Lung (tissue), 12 donors: ENCODE measurements around the gene IFNA1. TPM values are rescaled to one million over a fixed set of nuclear protein-coding genes. Genes with fewer than 3 reads are reported as not detected.

Experiments
- ATAC-seq: fragments of 200-7000 bp; cut with Tn5 transposase; one replicate; pipeline ENCODE4 v1.9.1; 2020; ENCODE audit warnings: moderate number of reproducible peaks; ENCODE audit not compliant: insufficient read depth, low FRiP score
- DNase-seq, 3 donors: peaks; one replicate each; pipeline ENCODE4 v3.0.0-alpha.2; 2013 to 2017
- H3K27ac ChIP-seq, 2 donors: one replicate each; pipeline ENCODE4 v1.5.1; 2013; ENCODE audit warnings: mild to moderate bottlenecking in 2 of 2, moderate library complexity in 2 of 2, control low read depth in 1 of 2, inconsistent platforms in 1 of 2, low read depth in 1 of 2, low read length in 1 of 2
- H3K27me3 ChIP-seq, 3 donors: one replicate each; pipeline ENCODE4 v1.5.1; 2013; ENCODE audit warnings: low read length in 2 of 3; ENCODE audit not compliant: control insufficient read depth in 3 of 3, insufficient read depth in 3 of 3
- H3K36me3 ChIP-seq, 4 donors: one replicate each; pipeline ENCODE4 v1.5.1; 2013; ENCODE audit warnings: low read length in 4 of 4, mild to moderate bottlenecking in 1 of 4, moderate library complexity in 1 of 4; ENCODE audit not compliant: control insufficient read depth in 4 of 4, insufficient read depth in 4 of 4
- H3K4me1 ChIP-seq, 5 donors: one replicate each; pipeline ENCODE4 v1.5.1; 2013; ENCODE audit warnings: low read length in 5 of 5, mild to moderate bottlenecking in 2 of 5, moderate library complexity in 1 of 5; ENCODE audit not compliant: control insufficient read depth in 5 of 5, insufficient read depth in 5 of 5
- H3K4me3 ChIP-seq: one replicate; pipeline ENCODE4 v1.5.1; 2013; ENCODE audit warnings: mild to moderate bottlenecking, control low read depth, moderate library complexity
- H3K9ac ChIP-seq, 2 donors: one replicate each; pipeline ENCODE4 v1.5.1; 2013; ENCODE audit warnings: low read length in 2 of 2, control low read depth in 1 of 2; ENCODE audit not compliant: insufficient read depth in 1 of 2
- H3K9me3 ChIP-seq, 4 donors: one replicate each; pipeline ENCODE4 v1.5.1; 2013; ENCODE audit warnings: low read length in 3 of 4, mild to moderate bottlenecking in 1 of 4, moderate library complexity in 1 of 4; ENCODE audit not compliant: control insufficient read depth in 4 of 4, insufficient read depth in 3 of 4
- WGBS, 2 donors: extraction: QIAGEN DNeasy Blood & Tissue Kit; methylation state at CpG; one replicate each; pipeline ENCODE4 v1.1.7; 2013; 5-methylcytosine and 5-hydroxymethylcytosine counted together
- polyA plus RNA-seq, 2 donors: library from polyadenylated mRNA; stranded (reverse); fragments of 200-250 nt; gene quantifications; one replicate each; pipeline ENCODE4 v1.2.1, GENCODE V29; 2013
- total RNA-seq, 2 donors: library from RNA; depleted of rRNA in 1 of 2; stranded (reverse); fragments of >200 nt in 1 of 2; gene quantifications; one replicate each; pipeline ENCODE4 v1.2.1, GENCODE V29; 2014 to 2021
- TF ChIP-seq, protein P1 (sequence below): IDR thresholded peaks from 2 replicates; pipeline ENCODE4 v1.5.1; 2012; ENCODE audit warnings: mild to moderate bottlenecking; ENCODE audit errors: control extremely low read depth, extremely low read depth
- donor health status: control.
- donor health status: control.
- donor health status: Bipolar disorder and iron deficiency.
- donor health status: healthy.
- donor health status: DM: yes; HTN: yes; CAD: no.

IFNA1 gene
- total and polyA plus RNA-seq, 4 donors = 0.22 TPM; not detected in 3

- H3K36me3 ChIP-seq = no peaks in the 10 kb centered on the region
- no peak overlapping the region for H3K27ac ChIP-seq
- H3K27me3 ChIP-seq = no peaks in the 10 kb centered on the region
- ATAC-seq (no peak), DNase-seq (no peak)
- no peak overlapping the region for H3K9ac ChIP-seq
- H3K9me3 ChIP-seq = no peaks in the 10 kb centered on the region
- TF ChIP-seq, protein P1, sequence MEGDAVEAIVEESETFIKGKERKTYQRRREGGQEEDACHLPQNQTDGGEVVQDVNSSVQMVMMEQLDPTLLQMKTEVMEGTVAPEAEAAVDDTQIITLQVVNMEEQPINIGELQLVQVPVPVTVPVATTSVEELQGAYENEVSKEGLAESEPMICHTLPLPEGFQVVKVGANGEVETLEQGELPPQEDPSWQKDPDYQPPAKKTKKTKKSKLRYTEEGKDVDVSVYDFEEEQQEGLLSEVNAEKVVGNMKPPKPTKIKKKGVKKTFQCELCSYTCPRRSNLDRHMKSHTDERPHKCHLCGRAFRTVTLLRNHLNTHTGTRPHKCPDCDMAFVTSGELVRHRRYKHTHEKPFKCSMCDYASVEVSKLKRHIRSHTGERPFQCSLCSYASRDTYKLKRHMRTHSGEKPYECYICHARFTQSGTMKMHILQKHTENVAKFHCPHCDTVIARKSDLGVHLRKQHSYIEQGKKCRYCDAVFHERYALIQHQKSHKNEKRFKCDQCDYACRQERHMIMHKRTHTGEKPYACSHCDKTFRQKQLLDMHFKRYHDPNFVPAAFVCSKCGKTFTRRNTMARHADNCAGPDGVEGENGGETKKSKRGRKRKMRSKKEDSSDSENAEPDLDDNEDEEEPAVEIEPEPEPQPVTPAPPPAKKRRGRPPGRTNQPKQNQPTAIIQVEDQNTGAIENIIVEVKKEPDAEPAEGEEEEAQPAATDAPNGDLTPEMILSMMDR = no peak
- no peaks in the 10 kb centered on the region for H3K4me1 ChIP-seq
- 78 to 87% methylated on average over 1 of the region's 1 CpG for WGBS, 2 donors
- no peak overlapping the region for H3K4me3 ChIP-seq
Measured at GRCh38 chr9:21461377-21461776, 21.1 kb downstream of the IFNA1 start.

GRCh38 chr9:21465138-21465537 lies 24.9 kb downstream of the IFNA1 start:
- no peak for ATAC-seq
- H3K4me1 ChIP-seq = no peaks in the 10 kb centered on the region
- H3K27ac ChIP-seq = no peak overlapping the region
- no peak overlapping the region for H3K4me3 ChIP-seq
- WGBS, 2 donors = 90 to 92% methylated on average over 5 of the region's 5 CpGs
- H3K9me3 ChIP-seq = no peaks in the 10 kb centered on the region
- no peaks in the 10 kb centered on the region for H3K27me3 ChIP-seq
- no peak overlapping the region for H3K9ac ChIP-seq
- TF ChIP-seq, protein P1 = no peak
- no peaks in the 10 kb centered on the region for H3K36me3 ChIP-seq
- DNase-seq = no peak

DNA sequence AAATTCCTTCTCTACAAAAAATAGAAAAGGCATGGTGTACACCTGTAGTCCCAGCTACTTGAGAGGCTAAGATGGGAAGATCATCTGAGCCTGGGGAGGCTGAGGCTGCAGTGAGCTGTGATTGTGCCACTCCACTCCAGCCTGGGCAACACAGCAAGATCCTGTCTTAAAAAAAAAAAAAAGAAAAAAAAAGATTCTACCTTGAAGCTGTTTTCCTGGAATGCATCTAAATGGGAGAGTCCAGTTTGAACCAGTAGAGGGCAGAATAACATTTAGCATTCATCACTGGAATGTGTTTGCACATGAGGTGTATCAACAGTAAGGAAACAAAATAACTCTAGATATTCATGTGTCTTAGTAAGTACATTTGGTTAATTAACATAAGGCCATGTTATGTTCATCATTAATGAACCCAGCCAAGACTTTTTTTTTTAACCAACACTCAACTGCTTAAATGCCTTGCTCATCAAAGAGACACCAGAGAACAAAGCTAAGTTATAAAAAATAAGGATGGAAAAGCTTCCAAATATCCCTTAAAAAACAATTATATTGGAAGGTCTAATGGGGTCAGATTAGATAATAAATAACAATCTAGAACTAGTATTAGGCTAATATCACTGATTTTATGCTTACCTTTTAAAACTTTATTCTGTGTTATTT lies 25.8 kb downstream of the IFNA1 start:
- no peaks in the 10 kb centered on the region for H3K36me3 ChIP-seq
- H3K9me3 ChIP-seq = no peaks in the 10 kb centered on the region
- DNase-seq (peak in 2 of 3 donors; percentile 22 to 42), ATAC-seq (peak; percentile 58)
- H3K4me1 ChIP-seq = no peaks in the 10 kb centered on the region
- TF ChIP-seq, protein P1 = peak; percentile 27
- no peak overlapping the region for H3K27ac ChIP-seq
- no peak overlapping the region for H3K9ac ChIP-seq
- no peaks in the 10 kb centered on the region for H3K27me3 ChIP-seq
- no peak overlapping the region for H3K4me3 ChIP-seq

DNA sequence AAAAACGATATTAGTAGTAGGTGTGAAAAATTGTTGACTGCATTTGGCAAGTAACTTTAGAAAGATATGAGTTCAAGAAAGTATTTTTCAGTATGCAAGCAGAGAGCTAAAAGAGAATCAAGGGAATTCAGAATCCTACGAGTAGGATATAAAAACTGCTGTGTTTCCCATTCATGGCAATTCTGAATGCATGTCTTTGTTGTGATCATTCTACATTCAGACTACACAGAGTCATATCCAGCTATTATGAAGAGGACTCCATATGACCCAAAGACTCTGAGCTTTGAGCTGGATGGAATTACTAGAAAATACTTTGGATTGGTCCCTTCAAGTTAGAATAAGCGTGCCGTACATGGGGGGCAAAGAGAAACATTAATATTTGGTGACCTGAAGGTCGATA lies 29.9 kb downstream of the IFNA1 start:
- no peaks in the 10 kb centered on the region for H3K9me3 ChIP-seq

More for the DNA sequence above, 29.9 kb downstream of the IFNA1 start:
- DNase-seq = no peak
- H3K4me1 ChIP-seq = no peaks in the 10 kb centered on the region
- TF ChIP-seq, protein P1 = no peak
- H3K4me3 ChIP-seq = no peak overlapping the region
- no peaks in the 10 kb centered on the region for H3K27me3 ChIP-seq
- H3K27ac ChIP-seq = no peak overlapping the region
- no peak overlapping the region for H3K9ac ChIP-seq
- H3K36me3 ChIP-seq = no peaks in the 10 kb centered on the region
- WGBS, 2 donors = 86 to 93% methylated on average over 5 of the region's 5 CpGs
- ATAC-seq = no peak
